ENCODE results near the gene C1QL1.
"Not testable (repeated sequence)": the region's sequence is repeated elsewhere in the genome, so short reads cannot be mapped to it uniquely, and the experiment has no call there.

The C1QL1 gene

DNA sequence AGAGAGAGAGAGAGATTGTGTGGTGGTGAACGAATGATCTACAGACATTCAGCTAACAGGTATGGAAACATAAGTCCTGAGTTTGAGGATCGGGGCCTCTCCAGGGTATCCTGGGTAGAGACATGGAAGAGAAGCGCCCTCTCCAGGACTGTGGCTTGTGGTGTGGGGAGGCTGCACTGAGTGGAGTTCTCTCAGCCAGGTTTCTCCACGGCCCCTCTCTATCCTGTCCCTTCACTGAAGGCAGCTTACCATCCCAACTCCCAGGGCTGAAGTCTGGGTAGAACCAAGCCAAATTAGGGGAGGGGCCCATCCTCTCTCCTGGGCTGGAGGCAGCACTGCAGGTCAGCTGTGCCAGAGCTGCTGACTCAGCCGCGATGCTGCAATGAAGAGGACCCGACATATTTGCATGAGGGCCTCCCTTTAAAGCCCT lies 6.2 kb downstream of the C1QL1 start:
- DNase-seq (ENCODE audit: low read depth in 2 of 2) = no peak

DNA sequence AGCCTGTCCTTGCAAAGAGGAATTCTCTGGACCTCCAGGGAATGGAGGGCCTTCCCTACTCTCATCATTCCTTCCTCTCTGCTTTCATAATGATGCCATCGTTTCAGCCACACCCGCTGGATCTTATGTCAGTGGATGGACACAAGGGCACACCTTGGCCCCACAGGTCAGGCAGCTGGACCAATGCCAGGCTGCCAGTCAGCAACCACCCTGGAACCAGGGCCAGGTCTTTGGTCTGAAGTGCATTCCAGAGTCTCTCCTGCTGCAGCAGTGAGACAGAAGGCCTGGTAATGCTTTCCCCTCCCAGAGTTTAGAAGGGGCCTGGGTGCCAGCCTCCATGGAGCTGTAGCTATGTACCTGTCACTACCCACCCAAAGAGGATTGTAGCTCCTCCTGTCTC lies 7.4 kb downstream of the C1QL1 start:
- DNase-seq (ENCODE audit: low read depth in 2 of 2) = no peak

DNA sequence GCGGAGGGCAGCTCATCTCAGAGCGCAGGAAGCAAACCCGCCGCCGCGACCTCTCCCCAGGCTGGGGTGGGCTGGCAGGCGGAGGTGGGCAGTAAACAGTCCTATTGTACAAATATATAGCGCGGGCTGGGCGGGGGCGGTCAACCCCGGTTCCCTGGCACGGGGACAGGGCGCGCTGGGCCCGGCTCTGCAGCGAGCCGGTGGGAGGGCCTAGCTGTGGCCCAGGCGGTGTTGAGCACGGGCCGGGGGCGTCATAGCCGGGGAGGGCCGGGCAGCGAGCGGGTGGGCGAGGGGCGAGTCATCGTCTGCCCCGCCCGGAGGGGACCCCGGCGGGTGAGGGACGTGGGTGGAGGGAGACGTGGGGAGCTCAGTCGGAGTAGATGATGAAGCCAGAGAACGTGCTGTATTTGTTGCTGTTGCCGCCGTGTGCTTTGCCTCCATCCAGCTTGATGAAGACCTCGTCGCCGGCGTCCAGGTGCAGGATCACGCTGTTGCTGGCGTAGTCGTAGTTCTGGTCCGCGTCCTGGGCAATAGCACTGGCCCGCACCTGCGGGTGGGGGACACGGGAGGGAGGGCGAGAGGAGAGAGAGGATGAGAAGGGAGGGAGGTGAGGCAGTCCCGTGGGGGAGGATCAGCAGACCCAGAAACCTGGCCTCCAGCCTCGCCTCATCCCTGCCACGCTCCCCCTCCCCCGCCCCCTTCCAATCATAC lies 8.1 kb downstream of the C1QL1 start:
- DNase-seq (ENCODE audit: low read depth in 2 of 2) = no peak

DNA sequence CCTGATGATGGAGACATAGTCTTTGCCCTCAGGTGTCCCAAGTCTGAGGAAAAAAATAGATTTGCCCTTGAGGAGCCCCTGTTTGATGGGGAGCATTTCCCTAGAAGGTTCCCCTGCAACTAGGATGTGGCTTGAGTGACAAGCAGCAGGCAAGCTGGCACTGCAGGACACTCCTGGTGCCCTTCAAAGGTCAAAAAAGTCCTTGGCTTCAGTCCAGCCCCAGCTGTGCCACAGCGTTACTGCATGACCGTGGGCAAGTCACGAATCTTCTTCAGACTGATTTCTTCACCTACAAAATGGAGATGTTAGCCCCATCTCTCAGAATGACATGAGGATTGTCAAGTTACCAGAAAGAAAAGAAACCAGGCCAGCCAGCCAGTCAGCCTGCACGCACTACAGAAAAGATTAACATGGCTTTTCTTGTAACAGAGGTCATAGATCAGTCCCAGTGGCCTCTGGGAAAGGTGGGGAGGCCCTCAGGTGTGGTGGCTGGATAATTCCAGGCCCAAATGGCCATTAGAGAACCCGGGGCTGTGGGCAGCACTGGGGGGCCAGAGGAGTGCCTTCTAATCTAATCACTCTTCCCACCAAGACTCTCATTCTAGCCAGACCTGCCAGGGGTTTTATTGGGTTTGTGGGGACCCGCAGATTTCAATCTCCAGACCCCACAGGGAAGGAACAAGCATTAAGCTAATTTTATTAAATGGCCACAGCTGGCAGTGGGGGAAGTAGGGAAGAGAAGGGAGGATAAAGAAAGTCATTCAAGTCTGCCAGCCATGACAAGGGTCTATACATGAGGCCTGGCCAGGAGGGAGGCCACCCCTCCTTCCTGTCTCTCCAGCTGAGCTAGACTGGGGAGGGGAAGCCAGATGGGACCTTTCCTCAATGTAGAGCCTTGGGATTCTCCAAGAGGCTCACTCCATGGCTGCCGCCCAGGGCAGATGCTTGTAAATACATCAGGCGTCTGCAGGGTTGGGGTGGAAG lies 10.8 kb downstream of the C1QL1 start:
- no peak for DNase-seq (ENCODE audit: low read depth in 2 of 2)

DNA sequence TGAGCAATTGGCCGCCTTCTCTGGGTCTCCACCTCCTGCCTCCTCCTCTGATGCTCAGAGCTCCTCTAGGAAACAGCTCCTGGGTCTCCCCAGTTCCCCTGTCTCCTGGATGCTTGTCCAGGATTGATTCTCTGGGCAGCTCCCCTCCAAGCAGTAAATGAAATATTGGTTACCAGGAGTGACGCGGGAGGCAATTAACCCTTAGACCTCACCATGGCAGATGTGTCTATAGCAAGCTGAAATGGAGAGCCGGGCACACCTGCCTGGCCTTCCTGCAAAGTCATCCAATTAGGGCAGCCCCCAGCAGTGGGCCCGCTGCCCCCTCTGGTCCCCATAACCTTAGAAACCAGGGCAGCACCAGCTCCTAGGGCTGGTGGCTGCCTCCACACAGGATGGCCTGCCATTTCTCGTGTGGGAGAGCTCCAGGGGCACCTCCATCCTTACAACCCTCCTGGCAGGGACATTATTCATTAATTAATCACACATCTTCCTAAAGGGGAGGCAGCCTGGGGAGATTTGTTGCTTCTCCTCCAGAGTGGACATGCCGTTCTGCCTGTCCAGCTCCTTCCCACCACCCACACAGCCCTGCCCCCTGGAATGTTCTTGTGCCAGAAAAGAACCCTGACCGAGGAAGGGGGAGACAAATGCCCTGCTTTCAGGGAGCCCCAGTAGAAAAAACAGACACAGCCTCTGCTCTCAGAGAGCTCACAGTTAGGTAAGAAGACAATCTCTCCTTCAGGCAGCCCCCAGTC lies 12.3 kb downstream of the C1QL1 start:
- DNase-seq (ENCODE audit: low read depth in 2 of 2) = no peak

GRCh38 chr17:44952946-44953475 lies 15.1 kb downstream of the C1QL1 start:
- no peak for DNase-seq (ENCODE audit: low read depth in 2 of 2)

GRCh38 chr17:44948315-44948795 lies 19.7 kb downstream of the C1QL1 start:
- no peak for DNase-seq (ENCODE audit: low read depth in 2 of 2)

DNA sequence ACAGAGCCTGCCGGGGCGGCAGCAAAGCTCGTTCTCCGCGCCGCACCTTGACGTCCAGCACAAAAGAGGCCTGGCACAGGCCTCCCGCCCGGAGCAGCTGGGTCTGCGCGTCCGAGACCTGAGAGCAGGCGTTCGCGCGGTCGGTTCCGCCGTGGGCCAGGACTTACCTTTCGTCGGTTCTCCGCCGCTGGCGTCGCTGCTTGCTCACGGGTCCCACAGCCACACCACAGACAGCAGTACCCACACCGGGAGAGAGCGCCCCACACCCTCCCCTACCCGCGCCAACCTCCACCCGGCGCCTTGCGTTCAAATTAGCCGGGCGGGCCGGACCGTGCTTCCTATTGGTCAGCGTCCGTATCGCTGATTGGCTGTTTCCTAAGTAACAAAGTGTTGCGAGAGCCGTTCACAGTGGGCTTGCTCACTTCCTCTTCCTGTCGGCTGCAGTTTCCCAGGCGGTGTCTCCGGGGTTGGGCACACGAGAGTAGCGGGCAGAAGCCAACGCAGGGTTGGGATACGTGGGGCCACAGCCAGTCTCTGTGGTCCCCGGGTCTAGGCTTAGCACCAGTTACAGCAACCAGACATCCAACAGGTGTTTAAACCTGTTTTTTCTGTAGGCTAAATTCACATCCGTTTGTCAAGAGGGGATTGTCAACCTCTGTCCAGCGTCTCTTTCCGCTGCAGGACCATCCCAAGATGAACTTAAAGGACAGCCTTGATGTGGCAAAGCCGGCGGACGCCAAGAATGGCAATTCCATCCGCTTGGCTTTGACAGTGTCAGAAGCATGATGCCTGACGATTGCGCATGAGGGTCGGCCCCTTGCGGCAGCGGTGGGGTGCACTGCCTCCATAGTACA lies 20.4 kb downstream of the C1QL1 start, which contains the start of gene KIF18B:
Gene KIF18B (minus strand): TSS at position 313 of the 854 bp plus-strand sequence. CDS start 11,429 bp downstream, outside the sequence.
- DNase-seq (ENCODE audit: low read depth in 2 of 2) = peak; percentile 88 to 90

GRCh38 chr17:44945652-44946051 lies 22.5 kb downstream of the C1QL1 start:
- DNase-seq (ENCODE audit: low read depth in 2 of 2) = not testable (repeated sequence)

GRCh38 chr17:44942456-44942855 lies 25.6 kb downstream of the C1QL1 start:
- DNase-seq (ENCODE audit: low read depth in 2 of 2) = no peak

DNA sequence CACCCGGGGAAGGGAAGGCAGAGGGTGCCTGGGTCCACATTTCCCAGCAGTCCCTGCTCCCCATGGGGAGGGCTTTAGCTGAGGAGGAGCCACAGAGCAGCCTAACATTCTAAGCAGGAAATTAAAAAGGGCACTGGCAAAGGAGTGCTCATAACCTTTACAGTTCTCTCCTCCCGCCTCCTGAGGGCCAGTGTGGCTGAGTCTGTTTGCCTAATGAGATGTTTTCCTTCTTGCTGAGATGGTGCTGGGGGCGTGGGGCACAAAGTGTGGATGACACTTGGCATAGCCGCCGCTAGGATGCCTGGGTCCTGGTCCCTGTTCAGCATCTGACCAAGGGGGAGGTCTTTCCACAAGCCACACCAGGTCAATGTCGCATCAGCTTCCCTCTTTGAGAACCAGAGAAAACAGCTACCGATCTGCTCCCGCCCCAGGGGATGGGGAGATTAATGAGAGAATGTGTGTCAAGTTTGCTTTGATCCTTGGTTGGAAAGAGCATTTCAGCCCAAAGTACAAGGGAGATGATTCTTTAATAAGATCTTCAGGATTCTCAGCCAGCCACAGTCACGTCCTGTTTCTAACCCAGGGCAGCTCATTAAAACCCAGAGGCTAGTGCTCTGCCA lies 26.3 kb downstream of the C1QL1 start:
- DNase-seq (ENCODE audit: low read depth in 2 of 2) = no peak

GRCh38 chr17:44940768-44941167 lies 27.3 kb downstream of the C1QL1 start:
- no peak for DNase-seq (ENCODE audit: low read depth in 2 of 2)

DNA sequence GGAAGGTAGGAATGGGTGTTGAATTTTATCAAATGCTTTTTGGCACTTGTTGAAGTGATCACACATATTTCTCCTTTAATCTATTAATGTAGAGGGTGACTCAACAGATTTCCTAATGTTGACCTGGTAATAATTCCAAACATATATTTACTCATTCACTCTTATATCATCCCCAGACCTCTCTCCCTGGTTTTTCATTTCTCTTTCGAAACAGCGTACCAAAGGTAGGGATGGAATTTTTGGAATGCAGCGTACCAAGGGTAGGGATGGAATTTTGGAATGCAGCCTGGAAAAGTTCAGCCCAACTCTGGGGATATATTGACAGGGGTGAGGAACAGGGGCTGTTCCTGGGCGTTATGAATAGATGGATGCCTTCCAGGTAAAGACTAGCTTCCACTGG lies 27.8 kb downstream of the C1QL1 start:
- no peak for DNase-seq (ENCODE audit: low read depth in 2 of 2)

DNA sequence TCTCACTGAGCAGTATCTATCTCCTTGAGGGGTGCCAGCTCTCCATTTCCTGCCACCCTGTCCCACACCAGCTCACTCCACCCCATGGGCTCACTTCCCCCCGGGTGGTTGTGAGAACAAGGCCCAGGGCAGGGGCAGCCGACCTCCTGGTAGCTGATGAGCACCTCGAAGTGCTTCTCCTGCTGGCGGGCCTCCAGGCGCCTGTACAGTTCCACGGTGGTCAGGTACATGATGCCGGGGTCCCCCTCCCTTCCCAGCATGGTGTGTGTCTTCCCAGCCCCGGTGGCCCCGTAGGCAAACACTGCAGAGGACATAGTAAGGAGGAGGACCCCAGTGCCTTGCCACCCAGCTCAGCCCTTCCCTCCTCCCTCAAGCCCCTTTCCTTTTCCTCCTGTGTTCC lies 33.0 kb downstream of the C1QL1 start:
- DNase-seq (ENCODE audit: low read depth in 2 of 2) = no peak

GRCh38 chr17:44934745-44935105 lies 33.4 kb downstream of the C1QL1 start:
- DNase-seq (ENCODE audit: low read depth in 2 of 2) = no peak

DNA sequence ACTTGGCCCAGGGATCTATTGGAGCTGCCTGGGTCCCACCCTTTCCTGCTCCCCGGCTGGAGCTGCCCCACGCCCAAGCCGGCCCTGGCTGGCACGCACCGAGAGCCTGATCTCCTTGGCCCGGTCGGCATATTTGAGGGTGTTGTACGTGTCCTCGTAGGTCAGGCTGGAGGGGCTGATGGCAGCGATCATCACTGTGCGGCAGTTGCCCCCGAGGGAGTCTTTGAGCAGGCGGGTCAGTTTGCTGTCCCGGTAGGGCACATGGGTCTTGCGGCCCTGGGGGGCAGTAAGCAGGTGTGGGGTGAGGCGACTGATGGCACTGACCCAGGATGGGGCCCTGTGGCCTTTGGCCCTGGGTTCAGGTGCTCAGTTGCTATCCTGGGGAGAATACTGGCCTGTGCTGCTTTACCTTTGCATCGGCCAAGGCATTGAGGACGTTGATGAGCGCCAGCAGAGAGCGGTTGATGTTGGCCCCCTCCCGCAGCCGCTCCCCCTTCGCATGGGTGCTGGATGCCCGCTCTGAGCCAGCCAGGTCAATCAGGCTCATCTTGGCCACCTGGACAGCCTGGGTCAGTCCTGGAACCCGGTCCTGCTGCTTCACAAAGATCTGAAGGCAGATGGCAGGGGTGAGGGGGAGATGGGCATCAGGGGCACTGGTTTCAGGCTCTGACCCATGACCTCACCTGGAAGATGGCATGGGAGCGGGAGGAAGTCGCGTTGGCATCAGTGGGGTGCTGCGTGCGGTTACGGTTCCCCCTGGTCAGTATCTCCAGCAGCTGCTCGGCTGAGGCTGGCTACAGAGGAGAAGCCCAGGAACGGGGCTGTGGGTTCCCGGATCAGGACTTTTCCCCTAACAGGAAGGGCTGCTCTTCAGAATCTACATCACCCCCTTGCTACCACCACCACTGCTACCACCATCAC lies 34.0 kb downstream of the C1QL1 start:
- no peak for DNase-seq (ENCODE audit: low read depth in 2 of 2)

DNA sequence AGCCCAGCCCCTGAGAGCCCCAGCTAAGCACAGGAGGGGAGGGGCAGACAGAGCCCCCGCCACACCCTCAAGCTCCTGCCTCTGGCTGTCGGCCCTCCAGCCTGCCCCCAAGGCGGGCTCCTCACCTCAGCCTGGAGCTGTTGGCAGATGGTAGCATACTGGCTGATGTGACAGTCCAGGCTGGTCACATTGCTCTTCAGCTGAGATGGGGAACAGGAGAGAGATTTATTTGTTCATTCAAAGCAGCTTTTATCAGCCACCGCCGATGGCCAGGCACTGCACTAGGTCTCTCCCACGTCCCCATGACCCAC lies 35.4 kb downstream of the C1QL1 start:
- DNase-seq (ENCODE audit: low read depth in 2 of 2) = no peak

- no peak for DNase-seq (ENCODE audit: low read depth in 2 of 2)
Measured at GRCh38 chr17:44932096-44932786, 35.9 kb downstream of the C1QL1 start.

DNA sequence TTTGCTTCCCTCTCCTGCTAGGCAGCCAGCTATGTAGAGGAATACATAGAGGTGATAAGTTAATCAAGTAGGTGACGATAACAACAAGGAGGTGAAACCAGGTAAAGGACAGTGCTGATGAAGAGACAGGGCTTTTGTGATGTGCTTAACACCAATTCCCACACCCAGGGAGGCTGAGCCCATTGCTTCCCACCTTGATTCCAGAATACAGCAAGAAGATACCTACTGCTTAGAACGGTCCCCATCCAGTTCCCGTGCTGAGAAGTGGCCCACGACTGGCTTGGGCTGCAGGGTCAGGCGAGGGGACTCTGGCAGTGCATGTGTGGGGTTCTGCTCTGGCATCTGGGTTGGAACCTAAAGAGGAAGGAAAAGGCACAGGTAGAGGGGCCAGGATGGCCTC lies 36.7 kb downstream of the C1QL1 start:
- DNase-seq (ENCODE audit: low read depth in 2 of 2) = no peak

Measured in stimulated activated CD8-positive, alpha-beta memory T cell treated with anti-CD3 and anti-CD28 coated beads, Interleukin-2, amount 100 ng/mL, for 48 hours (primary cell).